GM23248 (cell line): ENCODE data around the gene FAM156A.

Experiments used
- EZH2 ChIP-seq: fragments of 200-600 bp; sonication (generic); IDR thresholded peaks from 2 replicates; pipeline ENCODE4 v1.6.1; 2018; ENCODE audit warnings: antibody characterized with exemption, mild to moderate bottlenecking; ENCODE audit not compliant: insufficient read depth, poor library complexity, severe bottlenecking
- EZH2phosphoT487 ChIP-seq: fragments of 200-600 bp; sonication (generic); IDR thresholded peaks from 2 replicates; pipeline ENCODE4 v1.6.1; 2018; ENCODE audit warnings: antibody characterized with exemption, moderate library complexity, mild to moderate bottlenecking, low read depth; ENCODE audit not compliant: insufficient read depth

DNA sequence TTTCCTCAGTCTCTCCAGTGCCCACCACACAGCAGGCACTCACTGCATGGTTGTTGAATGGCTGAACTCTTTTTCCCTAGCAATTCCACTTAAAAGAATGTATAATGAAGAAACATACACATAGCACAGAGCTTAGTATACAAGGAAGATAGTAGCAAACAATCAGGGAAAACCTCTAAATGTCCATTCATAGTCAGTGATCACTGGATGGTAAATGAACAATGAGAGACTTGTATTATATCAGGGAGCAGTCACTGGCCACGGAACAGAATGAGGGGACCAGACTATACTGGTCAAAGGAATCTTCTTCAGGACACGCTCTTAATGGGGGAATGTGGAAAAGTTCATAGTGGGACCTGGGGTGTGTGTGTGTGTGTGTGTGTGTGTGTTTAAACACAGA, 43.6 kb upstream of the FAM156A start:
- TF ChIP-seq EZH2: no peak
- no peak for TF ChIP-seq EZH2phosphoT487
